ENCODE measurements around the gene ANKRD22.

- no peak for TF ChIP-seq CTCF (IDR thresholded peaks at IDR 0.05; ENCODE audit: borderline replicate concordance, extremely low read depth, low read length, poor library complexity, severe bottlenecking)
- no peak for TF ChIP-seq EZH2 (IDR thresholded peaks at IDR 0.05; ENCODE audit: borderline replicate concordance, low read depth, low read length, severe bottlenecking)
Measured at GRCh38 chr10:88898727-88899126, 47.1 kb upstream of the ANKRD22 start.
